ENCODE measurements around the gene DPP6.

The DPP6 gene

DNA sequence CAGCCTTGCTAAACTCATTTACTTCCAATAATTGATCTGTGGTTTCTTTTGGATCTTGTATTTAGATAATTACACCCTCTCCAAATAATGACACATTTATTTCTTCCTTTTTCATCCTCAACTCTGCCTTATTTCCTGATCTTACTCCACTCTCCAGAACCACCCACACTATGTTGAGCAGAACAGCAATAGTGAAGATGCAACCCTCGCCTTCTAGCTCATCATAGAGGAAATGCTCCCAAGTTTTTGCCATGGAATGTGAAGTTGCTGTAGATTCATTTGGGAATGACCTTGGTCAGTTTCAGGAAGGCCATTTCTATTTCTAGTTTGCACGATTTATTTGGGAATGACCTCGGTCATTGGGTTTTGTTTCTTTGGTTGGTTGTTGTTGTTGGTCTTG is 636.8 kb downstream of the DPP6 start:
- Mint-ChIP-seq H3K27me3 (no peaks in the 10 kb centered on the region), H3K4me1 (ENCODE audit: low read depth) (no peaks in the 10 kb centered on the region), H3K4me3 (no peak overlapping the region), H3K27ac (no peak overlapping the region), H3K36me3 (ENCODE audit: low read depth) (no peaks in the 10 kb centered on the region), H3K9me3 (peaks cover 9% of the 10 kb centered on the region)

- Mint-ChIP-seq H3K4me1 (ENCODE audit: low read depth) (no peaks in the 10 kb centered on the region), H3K4me3 (no peak overlapping the region), H3K9me3 (no peaks in the 10 kb centered on the region), H3K27me3 (no peaks in the 10 kb centered on the region), H3K36me3 (ENCODE audit: low read depth) (no peaks in the 10 kb centered on the region), H3K27ac (no peak overlapping the region)
Observed at GRCh38 chr7:154690411-154690810, 638.2 kb downstream of the DPP6 start.

DNA sequence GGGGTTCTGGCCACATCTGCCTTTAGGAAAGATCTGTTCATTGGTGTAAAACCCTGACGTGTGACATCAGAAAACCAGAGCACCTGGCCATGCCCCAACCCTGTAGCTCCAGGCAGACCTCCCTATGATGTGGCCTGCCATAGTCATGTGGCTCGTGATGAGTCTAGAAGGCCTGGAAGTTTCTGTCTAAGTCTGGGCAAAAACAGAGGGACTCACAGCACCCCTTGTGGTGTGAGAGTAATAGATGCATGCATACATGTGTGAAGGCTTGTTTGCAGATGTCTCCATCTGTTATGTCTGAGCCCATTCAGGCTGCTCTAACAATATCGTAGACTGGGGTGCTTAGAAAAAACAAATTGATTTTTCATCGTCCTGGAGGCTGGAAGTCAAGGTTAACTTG is 641.5 kb downstream of the DPP6 start:
- Mint-ChIP-seq H3K36me3 (ENCODE audit: low read depth) (no peaks in the 10 kb centered on the region), H3K4me1 (ENCODE audit: low read depth) (no peaks in the 10 kb centered on the region), H3K9me3 (no peaks in the 10 kb centered on the region), H3K27ac (no peak overlapping the region), H3K27me3 (no peaks in the 10 kb centered on the region), H3K4me3 (no peak overlapping the region)

- Mint-ChIP-seq H3K9me3 (no peaks in the 10 kb centered on the region), H3K36me3 (ENCODE audit: low read depth) (no peaks in the 10 kb centered on the region), H3K27ac (no peak overlapping the region), H3K4me1 (ENCODE audit: low read depth) (no peaks in the 10 kb centered on the region), H3K27me3 (no peaks in the 10 kb centered on the region), H3K4me3 (no peak overlapping the region)
Observed at GRCh38 chr7:154695836-154696235, 643.6 kb downstream of the DPP6 start.

- H3K27me3 Mint-ChIP-seq, result no peaks in the 10 kb centered on the region
- no peaks in the 10 kb centered on the region for H3K36me3 Mint-ChIP-seq (ENCODE audit: low read depth)
- no peak overlapping the region for H3K27ac Mint-ChIP-seq
- no peak overlapping the region for H3K4me3 Mint-ChIP-seq
- no peaks in the 10 kb centered on the region for H3K9me3 Mint-ChIP-seq
- no peaks in the 10 kb centered on the region for H3K4me1 Mint-ChIP-seq (ENCODE audit: low read depth)
Observed at GRCh38 chr7:154696556-154696955, 644.4 kb downstream of the DPP6 start.

DNA sequence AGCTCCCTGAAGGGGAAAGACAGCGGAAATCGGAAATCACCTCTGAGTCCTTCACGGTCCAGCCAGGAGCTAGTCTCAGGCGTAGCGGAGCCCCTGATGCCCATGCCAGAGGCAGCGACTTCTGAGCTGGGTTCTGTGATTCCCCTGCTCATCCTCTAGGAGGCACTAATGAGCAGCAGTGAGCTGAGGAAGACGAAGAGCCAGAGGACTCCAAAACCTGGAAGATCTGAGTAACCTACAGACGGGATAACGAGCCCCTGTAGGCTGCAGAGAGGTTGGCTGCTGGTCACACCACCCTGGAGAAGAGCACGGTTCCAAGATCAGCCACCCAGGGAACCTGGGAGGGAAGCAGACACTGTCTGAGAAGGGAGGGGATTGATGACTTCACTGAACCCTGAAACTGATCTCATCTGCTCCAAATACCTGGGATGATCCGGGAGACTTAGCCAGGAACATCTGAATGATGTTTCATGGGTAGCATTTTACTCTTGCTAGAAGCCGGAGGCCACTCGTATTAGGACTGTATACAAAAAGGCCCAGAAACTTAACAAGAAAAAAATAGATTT is 646.6 kb downstream of the DPP6 start:
- no peaks in the 10 kb centered on the region for H3K4me1 Mint-ChIP-seq (ENCODE audit: low read depth)
- H3K36me3 Mint-ChIP-seq (ENCODE audit: low read depth), result no peaks in the 10 kb centered on the region
- no peak overlapping the region for H3K27ac Mint-ChIP-seq
- no peak overlapping the region for H3K4me3 Mint-ChIP-seq
- H3K27me3 Mint-ChIP-seq, result no peaks in the 10 kb centered on the region
- peaks cover under 1% of the 10 kb centered on the region for H3K9me3 Mint-ChIP-seq

GRCh38 chr7:154699417-154699816 is 647.2 kb downstream of the DPP6 start:
- no peaks in the 10 kb centered on the region for H3K36me3 Mint-ChIP-seq (ENCODE audit: low read depth)
- H3K9me3 Mint-ChIP-seq, result peaks cover 4% of the 10 kb centered on the region
- H3K27me3 Mint-ChIP-seq, result no peaks in the 10 kb centered on the region
- H3K4me3 Mint-ChIP-seq, result no peak overlapping the region
- H3K27ac Mint-ChIP-seq, result no peak overlapping the region
- H3K4me1 Mint-ChIP-seq (ENCODE audit: low read depth), result no peaks in the 10 kb centered on the region

- H3K4me1 Mint-ChIP-seq (ENCODE audit: low read depth), result no peaks in the 10 kb centered on the region
- no peaks in the 10 kb centered on the region for H3K27me3 Mint-ChIP-seq
- H3K4me3 Mint-ChIP-seq, result no peak overlapping the region
- peaks cover 14% of the 10 kb centered on the region for H3K9me3 Mint-ChIP-seq
- peaks cover 6% of the 10 kb centered on the region for H3K36me3 Mint-ChIP-seq (ENCODE audit: low read depth)
- H3K27ac Mint-ChIP-seq, result no peak overlapping the region
Observed at GRCh38 chr7:154709840-154710520, 657.8 kb downstream of the DPP6 start.

- no peak overlapping the region for H3K4me3 Mint-ChIP-seq
- peaks cover 2% of the 10 kb centered on the region for H3K9me3 Mint-ChIP-seq
- no peaks in the 10 kb centered on the region for H3K4me1 Mint-ChIP-seq (ENCODE audit: low read depth)
- H3K27me3 Mint-ChIP-seq, result peaks cover 6% of the 10 kb centered on the region
- no peak overlapping the region for H3K27ac Mint-ChIP-seq
- H3K36me3 Mint-ChIP-seq (ENCODE audit: low read depth), result no peaks in the 10 kb centered on the region
Observed at GRCh38 chr7:154720016-154720415, 667.8 kb downstream of the DPP6 start.

- H3K4me3 Mint-ChIP-seq, result no peak overlapping the region
- peaks cover 12% of the 10 kb centered on the region for H3K9me3 Mint-ChIP-seq
- no peaks in the 10 kb centered on the region for H3K36me3 Mint-ChIP-seq (ENCODE audit: low read depth)
- no peak overlapping the region for H3K27ac Mint-ChIP-seq
- H3K27me3 Mint-ChIP-seq, result peaks cover 6% of the 10 kb centered on the region
- no peaks in the 10 kb centered on the region for H3K4me1 Mint-ChIP-seq (ENCODE audit: low read depth)
Observed at GRCh38 chr7:154721086-154721485, 668.9 kb downstream of the DPP6 start.

DNA sequence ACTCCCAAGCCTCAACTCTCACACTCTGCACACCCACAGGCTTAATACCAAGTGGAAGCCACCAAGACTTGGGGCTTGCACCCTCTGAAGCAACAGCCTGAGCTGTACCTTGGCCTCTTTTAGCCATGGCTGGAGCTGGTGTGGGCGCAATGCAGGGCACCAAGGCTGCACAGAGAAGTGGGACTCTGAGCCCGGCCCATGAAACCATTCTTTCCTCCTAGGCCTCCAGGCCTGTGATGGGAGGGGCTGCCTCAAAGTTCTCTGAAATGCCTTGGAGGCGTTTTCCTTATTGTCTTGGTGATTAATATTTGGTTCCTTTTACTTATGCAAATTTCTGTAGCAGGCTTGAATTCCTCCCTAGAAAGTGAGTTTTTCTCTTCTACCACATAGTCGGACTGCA is 674.2 kb downstream of the DPP6 start:
- Mint-ChIP-seq H3K4me3 (no peak overlapping the region), H3K4me1 (ENCODE audit: low read depth) (no peaks in the 10 kb centered on the region), H3K9me3 (peaks cover 20% of the 10 kb centered on the region), H3K27me3 (no peaks in the 10 kb centered on the region), H3K27ac (no peak overlapping the region), H3K36me3 (ENCODE audit: low read depth) (no peaks in the 10 kb centered on the region)

DNA sequence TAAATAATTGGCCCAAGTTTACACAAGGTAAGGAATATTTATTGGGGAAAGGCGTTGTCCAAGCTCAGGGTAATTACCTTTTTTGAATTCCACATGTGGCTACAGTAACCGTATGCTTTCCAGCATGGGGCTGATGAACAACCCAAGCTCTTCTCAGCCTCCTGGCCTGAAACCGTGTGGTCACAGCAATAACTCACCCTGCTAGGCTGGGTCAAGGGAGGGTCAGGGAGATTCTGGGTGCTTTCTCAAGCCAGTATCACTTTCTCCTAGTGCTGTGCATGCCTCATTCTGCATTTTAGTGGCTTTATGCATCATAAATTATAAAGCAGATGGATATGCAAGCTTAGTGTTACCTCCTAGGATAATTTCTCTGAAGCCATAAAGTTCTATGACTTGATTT is 676.9 kb downstream of the DPP6 start:
- H3K27me3 Mint-ChIP-seq, result no peaks in the 10 kb centered on the region
- H3K27ac Mint-ChIP-seq, result no peak overlapping the region
- H3K36me3 Mint-ChIP-seq (ENCODE audit: low read depth), result no peaks in the 10 kb centered on the region
- no peak overlapping the region for H3K4me3 Mint-ChIP-seq
- no peaks in the 10 kb centered on the region for H3K4me1 Mint-ChIP-seq (ENCODE audit: low read depth)
- peaks cover 20% of the 10 kb centered on the region for H3K9me3 Mint-ChIP-seq

- Mint-ChIP-seq H3K27ac (no peak overlapping the region), H3K4me1 (ENCODE audit: low read depth) (no peaks in the 10 kb centered on the region), H3K4me3 (no peak overlapping the region), H3K27me3 (no peaks in the 10 kb centered on the region), H3K36me3 (ENCODE audit: low read depth) (no peaks in the 10 kb centered on the region), H3K9me3 (no peaks in the 10 kb centered on the region)
Observed at GRCh38 chr7:154735766-154736165, 683.6 kb downstream of the DPP6 start.

- Mint-ChIP-seq H3K4me3 (no peak overlapping the region), H3K4me1 (ENCODE audit: low read depth) (no peaks in the 10 kb centered on the region), H3K27ac (no peak overlapping the region), H3K36me3 (ENCODE audit: low read depth) (no peaks in the 10 kb centered on the region), H3K27me3 (no peaks in the 10 kb centered on the region), H3K9me3 (no peaks in the 10 kb centered on the region)
Observed at GRCh38 chr7:154736389-154736788, 684.2 kb downstream of the DPP6 start.

- Mint-ChIP-seq H3K4me1 (ENCODE audit: low read depth) (no peaks in the 10 kb centered on the region), H3K27me3 (peaks cover 4% of the 10 kb centered on the region), H3K9me3 (no peaks in the 10 kb centered on the region), H3K27ac (no peak overlapping the region), H3K36me3 (ENCODE audit: low read depth) (no peaks in the 10 kb centered on the region), H3K4me3 (no peak overlapping the region)
Observed at GRCh38 chr7:154738216-154738615, 686.0 kb downstream of the DPP6 start.

- no peak overlapping the region for H3K4me3 Mint-ChIP-seq
- no peaks in the 10 kb centered on the region for H3K9me3 Mint-ChIP-seq
- H3K36me3 Mint-ChIP-seq (ENCODE audit: low read depth), result no peaks in the 10 kb centered on the region
- peaks cover 6% of the 10 kb centered on the region for H3K27me3 Mint-ChIP-seq
- no peaks in the 10 kb centered on the region for H3K4me1 Mint-ChIP-seq (ENCODE audit: low read depth)
- H3K27ac Mint-ChIP-seq, result no peak overlapping the region
Observed at GRCh38 chr7:154741131-154741530, 688.9 kb downstream of the DPP6 start.

Data from stimulated activated naive CD8-positive, alpha-beta T cell treated with anti-CD3 and anti-CD28 coated beads, Interleukin-15, Interleukin-2, amounts not matched to agents 100 ng/mL and 50 ng/mL, for 24 hours (primary cell).